PFSK-1 (cell line): ENCODE measurements around the gene USF2.

ENCODE experiments used
- FOXP2 ChIP-seq: optimal IDR thresholded peaks from 2 replicates; pipeline ENCODE3; 2011; ENCODE audit warnings: borderline replicate concordance, control low read depth, inconsistent platforms; ENCODE audit not compliant: insufficient read depth; ENCODE audit errors: extremely low read length, extremely low read depth
- POLR2AphosphoS5 ChIP-seq: IDR thresholded peaks from 2 replicates; pipeline ENCODE4 v1.6.1; 2012; ENCODE audit warnings: low read depth, mild to moderate bottlenecking, control low read depth, low read length, moderate library complexity
- SIN3A ChIP-seq: IDR thresholded peaks from 2 replicates; pipeline ENCODE4 v1.6.1; 2012; ENCODE audit warnings: mild to moderate bottlenecking, low read length, moderate library complexity, borderline replicate concordance; ENCODE audit not compliant: insufficient read depth
- TAF1 ChIP-seq: IDR thresholded peaks from 2 replicates; pipeline ENCODE4 v1.6.1; 2012; ENCODE audit warnings: low read length, control low read depth, borderline replicate concordance; ENCODE audit not compliant: insufficient read depth
- TF ChIP-seq, protein P1 (sequence below), 2 experiments: IDR thresholded peaks; 2 replicates each; pipeline versions ENCODE4 v1.6.1 to v1.8.0; 2011 to 2012; ENCODE audit warnings: low read depth in 2 of 2, low read length in 2 of 2, control low read depth in 1 of 2, inconsistent platforms in 1 of 2, mild to moderate bottlenecking in 1 of 2, moderate library complexity in 1 of 2; ENCODE audit not compliant: insufficient read depth in 1 of 2

The USF2 gene

DNA sequence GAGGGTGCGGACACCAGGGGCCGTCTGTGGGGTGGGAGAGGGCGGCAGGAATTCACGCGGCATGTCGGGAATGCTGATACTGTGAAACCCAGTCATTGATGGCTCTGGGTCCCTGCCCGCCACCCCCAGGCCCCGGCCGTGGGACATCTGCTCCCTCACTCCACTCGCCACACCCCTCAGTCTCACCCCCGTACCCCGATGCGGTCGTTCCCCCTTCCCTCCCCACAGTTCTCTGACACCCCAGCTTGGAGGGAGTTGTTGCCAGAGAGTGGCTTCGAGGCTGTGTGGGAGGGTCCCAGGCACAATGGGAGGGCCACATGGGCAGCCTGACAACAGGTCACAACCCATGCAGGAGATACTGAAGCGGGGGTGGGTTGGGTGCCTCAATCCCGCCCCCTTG, 25.0 kb downstream of the USF2 start:
- TF ChIP-seq FOXP2 (no peak), SIN3A (no peak), POLR2AphosphoS5 (no peak), TAF1 (no peak)
- TF ChIP-seq, protein P1, sequence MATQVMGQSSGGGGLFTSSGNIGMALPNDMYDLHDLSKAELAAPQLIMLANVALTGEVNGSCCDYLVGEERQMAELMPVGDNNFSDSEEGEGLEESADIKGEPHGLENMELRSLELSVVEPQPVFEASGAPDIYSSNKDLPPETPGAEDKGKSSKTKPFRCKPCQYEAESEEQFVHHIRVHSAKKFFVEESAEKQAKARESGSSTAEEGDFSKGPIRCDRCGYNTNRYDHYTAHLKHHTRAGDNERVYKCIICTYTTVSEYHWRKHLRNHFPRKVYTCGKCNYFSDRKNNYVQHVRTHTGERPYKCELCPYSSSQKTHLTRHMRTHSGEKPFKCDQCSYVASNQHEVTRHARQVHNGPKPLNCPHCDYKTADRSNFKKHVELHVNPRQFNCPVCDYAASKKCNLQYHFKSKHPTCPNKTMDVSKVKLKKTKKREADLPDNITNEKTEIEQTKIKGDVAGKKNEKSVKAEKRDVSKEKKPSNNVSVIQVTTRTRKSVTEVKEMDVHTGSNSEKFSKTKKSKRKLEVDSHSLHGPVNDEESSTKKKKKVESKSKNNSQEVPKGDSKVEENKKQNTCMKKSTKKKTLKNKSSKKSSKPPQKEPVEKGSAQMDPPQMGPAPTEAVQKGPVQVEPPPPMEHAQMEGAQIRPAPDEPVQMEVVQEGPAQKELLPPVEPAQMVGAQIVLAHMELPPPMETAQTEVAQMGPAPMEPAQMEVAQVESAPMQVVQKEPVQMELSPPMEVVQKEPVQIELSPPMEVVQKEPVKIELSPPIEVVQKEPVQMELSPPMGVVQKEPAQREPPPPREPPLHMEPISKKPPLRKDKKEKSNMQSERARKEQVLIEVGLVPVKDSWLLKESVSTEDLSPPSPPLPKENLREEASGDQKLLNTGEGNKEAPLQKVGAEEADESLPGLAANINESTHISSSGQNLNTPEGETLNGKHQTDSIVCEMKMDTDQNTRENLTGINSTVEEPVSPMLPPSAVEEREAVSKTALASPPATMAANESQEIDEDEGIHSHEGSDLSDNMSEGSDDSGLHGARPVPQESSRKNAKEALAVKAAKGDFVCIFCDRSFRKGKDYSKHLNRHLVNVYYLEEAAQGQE (IDR thresholded peaks at IDR 0.05; ENCODE audit: insufficient read depth in 1 of 2, low read depth in 2 of 2, low read length in 2 of 2): no peak

DNA sequence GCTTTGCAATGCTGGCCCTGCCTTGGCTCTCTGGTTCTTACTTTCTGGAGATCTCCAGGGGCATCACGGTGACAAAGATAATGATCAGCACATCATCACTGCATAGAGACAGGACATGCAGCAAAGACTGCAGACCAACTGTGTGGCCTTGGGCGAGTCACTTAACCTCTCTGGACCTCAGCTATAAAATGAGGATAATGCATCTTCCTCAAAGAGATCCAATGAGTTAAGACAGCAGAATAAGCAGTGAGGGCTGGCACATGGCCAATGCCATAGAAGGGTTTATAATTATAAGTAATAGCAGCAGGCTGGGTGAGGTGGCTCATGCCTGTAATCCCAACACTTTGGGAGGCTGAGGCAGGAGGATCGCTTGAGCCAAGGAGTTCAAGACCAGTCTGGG, 25.6 kb downstream of the USF2 start:
- TF ChIP-seq FOXP2 (no peak), POLR2AphosphoS5 (no peak), SIN3A (no peak), TAF1 (no peak)
- TF ChIP-seq, protein P1 (IDR thresholded peaks at IDR 0.05; ENCODE audit: insufficient read depth in 1 of 2, low read depth in 2 of 2, low read length in 2 of 2): no peak

DNA sequence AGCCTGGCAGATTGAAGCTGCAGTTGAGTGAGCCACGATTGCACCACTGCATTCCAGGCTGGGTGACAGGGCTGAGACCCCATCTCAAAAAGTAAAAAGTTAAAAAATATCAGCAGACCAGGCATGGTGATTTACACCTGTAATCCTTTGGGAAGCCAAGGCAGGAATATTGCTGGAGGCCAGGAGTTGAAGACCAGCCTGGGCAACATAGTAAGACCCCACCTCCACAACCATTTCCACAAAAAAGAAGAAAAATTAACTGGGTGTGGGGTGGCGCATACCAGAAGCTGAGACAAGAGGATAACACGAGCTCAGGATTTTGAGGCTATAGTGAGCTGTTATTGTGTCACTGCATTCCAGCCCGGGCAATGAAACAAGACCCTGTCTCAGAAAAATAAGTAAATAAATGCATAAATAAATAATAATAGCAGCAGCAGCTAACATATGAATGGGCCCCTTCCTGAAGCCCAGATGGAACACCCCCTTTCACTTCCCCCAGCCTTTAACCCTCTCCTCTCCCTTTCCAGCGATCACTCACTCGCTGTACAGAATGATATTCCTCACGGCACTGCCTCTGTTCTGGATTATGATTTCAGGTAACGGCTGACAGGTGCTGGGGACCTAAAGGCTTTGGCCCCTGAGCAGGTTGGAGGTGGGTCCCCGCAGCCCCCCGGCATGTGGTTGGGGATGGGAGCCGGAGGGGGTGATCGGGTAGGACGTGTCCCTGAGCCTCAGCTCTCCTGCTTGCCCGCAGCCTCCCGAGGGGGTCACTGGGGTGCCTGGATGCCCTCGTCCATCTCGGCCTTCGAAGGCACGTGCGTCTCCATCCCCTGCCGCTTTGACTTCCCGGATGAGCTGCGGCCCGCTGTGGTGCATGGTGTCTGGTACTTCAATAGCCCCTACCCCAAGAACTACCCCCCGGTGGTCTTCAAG, 26.4 kb downstream of the USF2 start:
- no peak for TF ChIP-seq FOXP2
- TF ChIP-seq SIN3A: no peak
- TF ChIP-seq, protein P1 (IDR thresholded peaks at IDR 0.05; ENCODE audit: insufficient read depth in 1 of 2, low read depth in 2 of 2, low read length in 2 of 2): no peak
- no peak for TF ChIP-seq POLR2AphosphoS5
- no peak for TF ChIP-seq TAF1

DNA sequence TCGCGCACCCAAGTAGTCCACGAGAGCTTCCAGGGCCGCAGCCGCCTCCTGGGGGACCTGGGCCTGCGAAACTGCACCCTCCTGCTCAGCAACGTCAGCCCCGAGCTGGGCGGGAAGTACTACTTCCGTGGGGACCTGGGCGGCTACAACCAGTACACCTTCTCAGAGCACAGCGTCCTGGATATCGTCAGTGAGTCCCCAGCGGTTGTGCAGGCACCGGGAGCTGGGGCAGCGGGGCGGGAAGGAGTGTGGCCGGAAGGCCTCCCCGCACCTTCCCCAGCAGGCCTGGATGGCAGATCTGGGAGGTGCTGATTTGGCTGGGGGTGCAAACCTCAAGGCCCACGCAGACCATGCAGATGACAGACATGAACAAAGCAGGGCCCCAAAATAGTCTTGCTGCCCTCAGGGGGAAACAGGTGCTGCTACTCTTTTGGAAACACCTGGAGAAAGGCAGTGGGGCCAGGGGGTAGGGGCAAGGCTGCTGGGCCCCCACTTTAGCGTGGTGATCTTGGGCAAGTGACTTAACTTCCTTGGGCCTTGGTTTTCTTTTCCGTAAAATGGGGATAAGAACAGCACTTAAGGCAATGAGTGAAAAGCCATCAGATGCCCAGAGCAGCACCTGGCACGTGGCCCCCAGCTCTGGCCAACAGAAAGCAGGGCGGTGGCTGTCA, 27.2 kb downstream of the USF2 start:
- TF ChIP-seq, protein P1 (IDR thresholded peaks at IDR 0.05; ENCODE audit: insufficient read depth in 1 of 2, low read depth in 2 of 2, low read length in 2 of 2): no peak
- no peak for TF ChIP-seq POLR2AphosphoS5
- no peak for TF ChIP-seq TAF1
- no peak for TF ChIP-seq SIN3A
- no peak for TF ChIP-seq FOXP2
